Adrenal gland (tissue), 5 donors: Measurements from ENCODE around the gene GCSAML.

Experiments used
- POLR2A ChIP-seq, 2 donors: fragments of 450-650 bp; IDR thresholded peaks; one replicate each; pipeline ENCODE4 v1.6.1; 2017; ENCODE audit warnings: antibody characterized with exemption in 2 of 2, mild to moderate bottlenecking in 2 of 2, moderate library complexity in 1 of 2
- TF ChIP-seq, protein P1 (sequence below), 6 experiments: fragments of 450-650 bp in 4 of 6; fragments of 200-600 bp in 2 of 6; sonication (generic) in 1 of 6; IDR thresholded peaks; 1 replicate in 5 of 6; 2 replicates in 1 of 6; pipeline versions ENCODE4 v1.5.1 to v1.8.0; 2016 to 2021; ENCODE audit warnings: antibody characterized with exemption in 6 of 6, mild to moderate bottlenecking in 2 of 6, moderate library complexity in 1 of 6
- donor health status: DM: no; HTN: no; CAD: no.

DNA sequence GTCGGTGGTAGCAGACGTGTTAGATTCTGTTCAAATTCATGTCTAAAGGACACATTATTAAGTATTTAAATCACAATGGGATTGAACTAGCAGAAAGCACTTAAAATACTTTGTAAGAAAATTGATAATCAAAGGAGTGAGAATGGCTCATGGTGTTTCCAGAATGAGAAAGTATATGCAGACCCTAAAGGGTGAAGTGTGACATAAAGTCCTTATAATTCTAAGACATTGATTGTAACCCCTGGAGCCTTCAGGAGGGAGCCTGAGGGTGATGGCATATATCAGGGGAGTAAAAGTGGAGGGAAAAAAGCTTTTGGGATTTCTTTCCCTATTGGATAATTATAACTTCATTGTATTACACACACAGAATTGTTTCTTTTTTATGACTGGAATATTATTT, 12.6 kb upstream of the GCSAML start, which contains the start of gene OR2C3:
- TF ChIP-seq, protein P1, sequence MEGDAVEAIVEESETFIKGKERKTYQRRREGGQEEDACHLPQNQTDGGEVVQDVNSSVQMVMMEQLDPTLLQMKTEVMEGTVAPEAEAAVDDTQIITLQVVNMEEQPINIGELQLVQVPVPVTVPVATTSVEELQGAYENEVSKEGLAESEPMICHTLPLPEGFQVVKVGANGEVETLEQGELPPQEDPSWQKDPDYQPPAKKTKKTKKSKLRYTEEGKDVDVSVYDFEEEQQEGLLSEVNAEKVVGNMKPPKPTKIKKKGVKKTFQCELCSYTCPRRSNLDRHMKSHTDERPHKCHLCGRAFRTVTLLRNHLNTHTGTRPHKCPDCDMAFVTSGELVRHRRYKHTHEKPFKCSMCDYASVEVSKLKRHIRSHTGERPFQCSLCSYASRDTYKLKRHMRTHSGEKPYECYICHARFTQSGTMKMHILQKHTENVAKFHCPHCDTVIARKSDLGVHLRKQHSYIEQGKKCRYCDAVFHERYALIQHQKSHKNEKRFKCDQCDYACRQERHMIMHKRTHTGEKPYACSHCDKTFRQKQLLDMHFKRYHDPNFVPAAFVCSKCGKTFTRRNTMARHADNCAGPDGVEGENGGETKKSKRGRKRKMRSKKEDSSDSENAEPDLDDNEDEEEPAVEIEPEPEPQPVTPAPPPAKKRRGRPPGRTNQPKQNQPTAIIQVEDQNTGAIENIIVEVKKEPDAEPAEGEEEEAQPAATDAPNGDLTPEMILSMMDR (IDR thresholded peaks at IDR 0.05), result no peak
- no peak for TF ChIP-seq POLR2A (IDR thresholded peaks at IDR 0.05)
